H1 (cell line): ENCODE data around the gene GABRD. TPM values are rescaled to one million over a fixed set of nuclear protein-coding genes. Genes with fewer than 3 reads are reported as not detected.

ENCODE experiments used
- CTCF ChIA-PET: fragments of 300-600 bp; sonication (Branson Sonifier 250); formaldehyde crosslinking; loops from one replicate; lab custom pipeline; 2021; ENCODE audit not compliant: partially characterized antibody; lab: Charles Lee
- POLR2A ChIA-PET: fragments of 300-600 bp; sonication (Branson Sonifier 250); formaldehyde crosslinking; loops from one replicate; lab custom pipeline; 2021; ENCODE audit warnings: inconsistent platforms; ENCODE audit not compliant: partially characterized antibody; lab: Charles Lee
- DNase-seq, 2 experiments: peaks; one replicate each; pipeline versions ENCODE4 v3.0.0 to v3.0.0-alpha.2; 2010 to 2022; ENCODE audit warnings: low spot score in 2 of 2, low read depth in 1 of 2, mixed read lengths in 1 of 2
- FAIRE-seq: peaks from 2 replicates; lab custom pipeline; 2011; peaks lifted over from hg19 to GRCh38; lab: Jason Lieb, UNC
- H2AFZ ChIP-seq: 2 replicates; pipeline ENCODE4 v1.8.1; 2012; ENCODE audit warnings: low read length, inconsistent platforms
- H2AK5ac ChIP-seq: 2 replicates; pipeline ENCODE4 v1.6.1; 2013; ENCODE audit warnings: low read depth, low read length
- H2BK120ac ChIP-seq: replicated peaks from 2 replicates; pipeline ENCODE3; 2013; ENCODE audit warnings: low read depth, low read length, inconsistent platforms
- H2BK12ac ChIP-seq: 2 replicates; pipeline ENCODE4 v1.6.1; 2013; ENCODE audit warnings: low read depth, low read length
- H2BK15ac ChIP-seq: 2 replicates; pipeline ENCODE4 v1.6.1; 2013; ENCODE audit warnings: low read length
- H2BK20ac ChIP-seq: 2 replicates; pipeline ENCODE4 v1.6.1; 2013; ENCODE audit warnings: low read length
- H2BK5ac ChIP-seq: 2 replicates; pipeline ENCODE4 v1.6.1; 2013; ENCODE audit warnings: low read depth, low read length
- H3K14ac ChIP-seq: 2 replicates; pipeline ENCODE4 v1.6.1; 2013; ENCODE audit warnings: inconsistent platforms; ENCODE audit not compliant: insufficient read length
- H3K18ac ChIP-seq: 2 replicates; pipeline ENCODE4 v1.6.1; 2013; ENCODE audit warnings: low read length; ENCODE audit errors: extremely low read depth
- H3K23ac ChIP-seq: 2 replicates; pipeline ENCODE4 v1.6.1; 2013; ENCODE audit warnings: inconsistent platforms; ENCODE audit not compliant: insufficient read length
- H3K23me2 ChIP-seq: 2 replicates; pipeline ENCODE4 v1.6.1; 2013; ENCODE audit warnings: low read depth, low read length
- H3K27ac ChIP-seq: 2 replicates; pipeline ENCODE4 v1.6.1; 2011; ENCODE audit warnings: low read depth, low read length, inconsistent platforms
- H3K27me3 ChIP-seq, 4 experiments: replicated peaks in 1 of 4; 1 replicate in 1 of 4; 2 replicates in 3 of 4; pipeline versions ENCODE4 v1.6.1 to v1.8.1; 2011 to 2013; ENCODE audit warnings: low read length in 3 of 4, mild to moderate bottlenecking in 3 of 4, inconsistent platforms in 2 of 4, mixed read lengths in 2 of 4, moderate library complexity in 1 of 4; ENCODE audit not compliant: control insufficient read depth in 3 of 4, insufficient read depth in 3 of 4; ENCODE audit errors: extremely low read depth in 1 of 4
- H3K36me3 ChIP-seq, 4 experiments: 2 replicates each; pipeline versions ENCODE4 v1.6.1 to v1.8.1; 2011 to 2013; ENCODE audit warnings: mild to moderate bottlenecking in 4 of 4, low read length in 3 of 4, moderate library complexity in 2 of 4, control low read depth in 1 of 4, inconsistent platforms in 1 of 4; ENCODE audit not compliant: insufficient read depth in 4 of 4, control insufficient read depth in 2 of 4
- H3K4ac ChIP-seq: replicated peaks from 2 replicates; pipeline ENCODE3; 2013; ENCODE audit warnings: low read length, low read depth, mixed read lengths, inconsistent platforms; ENCODE audit not compliant: insufficient read length
- H3K4me1 ChIP-seq, 4 experiments: replicated peaks in 1 of 4; 1 replicate in 1 of 4; 2 replicates in 3 of 4; pipeline versions ENCODE4 v1.6.1 to v1.8.1; 2011 to 2013; ENCODE audit warnings: low read length in 3 of 4, inconsistent platforms in 2 of 4, mixed read lengths in 1 of 4; ENCODE audit not compliant: insufficient read depth in 4 of 4, control insufficient read depth in 3 of 4
- H3K4me2 ChIP-seq, 2 experiments: 2 replicates each; pipeline versions ENCODE4 v1.6.1 to v1.8.1; 2011 to 2013; ENCODE audit warnings: low read depth in 2 of 2, low read length in 2 of 2, control low read depth in 1 of 2, inconsistent platforms in 1 of 2, mild to moderate bottlenecking in 1 of 2; ENCODE audit not compliant: insufficient read depth in 1 of 2
- H3K4me3 ChIP-seq, 4 experiments: fragments of 200-600, 300-600 bp in 1 of 4; sonication (generic), shearing (Covaris generic), sonication (Bioruptor Twin) in 1 of 4; 2 replicates each; pipeline versions ENCODE4 v1.5.1 to v1.8.1; 2011 to 2016; ENCODE audit warnings: low read length in 4 of 4, low read depth in 3 of 4, control low read depth in 2 of 4, inconsistent platforms in 2 of 4, mild to moderate bottlenecking in 2 of 4, mixed read lengths in 1 of 4, moderate library complexity in 1 of 4; ENCODE audit not compliant: insufficient read depth in 2 of 4; ENCODE audit errors: extremely low read depth in 1 of 4
- H3K56ac ChIP-seq: replicated peaks from 2 replicates; pipeline ENCODE3; 2013; ENCODE audit warnings: low read depth, mild to moderate bottlenecking, mixed read lengths, low read length, inconsistent platforms; ENCODE audit not compliant: insufficient read length
- H3K79me1 ChIP-seq: 2 replicates; pipeline ENCODE4 v1.6.1; 2013; ENCODE audit warnings: low read depth, low read length, control low read depth
- H3K79me2 ChIP-seq, 2 experiments: 2 replicates each; pipeline versions ENCODE4 v1.6.1 to v1.8.1; 2012 to 2013; ENCODE audit warnings: low read length in 2 of 2, mild to moderate bottlenecking in 2 of 2, inconsistent platforms in 1 of 2; ENCODE audit not compliant: insufficient read depth in 2 of 2, control insufficient read depth in 1 of 2
- H3K9ac ChIP-seq, 4 experiments: replicated peaks in 1 of 4; 1 replicate in 1 of 4; 2 replicates in 3 of 4; pipeline versions ENCODE4 v1.6.1 to v1.8.1; 2011 to 2013; ENCODE audit warnings: low read depth in 3 of 4, low read length in 3 of 4, control low read depth in 2 of 4, mild to moderate bottlenecking in 2 of 4, moderate library complexity in 2 of 4, inconsistent platforms in 1 of 4; ENCODE audit errors: extremely low read depth in 1 of 4
- H3K9me3 ChIP-seq, 2 experiments: 2 replicates each; pipeline versions ENCODE4 v1.6.1 to v1.8.1; 2012 to 2013; ENCODE audit warnings: mild to moderate bottlenecking in 2 of 2, moderate library complexity in 2 of 2, control low read depth in 1 of 2, inconsistent platforms in 1 of 2, low read depth in 1 of 2, low read length in 1 of 2, mixed read lengths in 1 of 2; ENCODE audit not compliant: insufficient read depth in 2 of 2
- H4K20me1 ChIP-seq, 2 experiments: replicated peaks in 1 of 2; 2 replicates each; pipeline versions ENCODE3 to v1.8.1; 2011 to 2013; ENCODE audit warnings: inconsistent platforms in 2 of 2, low read length in 2 of 2, mild to moderate bottlenecking in 1 of 2; ENCODE audit not compliant: insufficient read depth in 2 of 2, control insufficient read depth in 1 of 2
- H4K5ac ChIP-seq: 2 replicates; pipeline ENCODE4 v1.6.1; 2013; ENCODE audit warnings: low read length, low read depth, mixed read lengths, inconsistent platforms; ENCODE audit not compliant: insufficient read length
- H4K8ac ChIP-seq: 2 replicates; pipeline ENCODE4 v1.8.0; 2013; ENCODE audit warnings: mild to moderate bottlenecking, moderate library complexity, low read length, inconsistent platforms; ENCODE audit not compliant: insufficient read depth; ENCODE audit errors: extremely low read depth
- H4K91ac ChIP-seq: replicated peaks from 2 replicates; pipeline ENCODE3; 2013; ENCODE audit warnings: low read length, mixed read lengths, inconsistent platforms; ENCODE audit not compliant: insufficient read length
- CBX5 ChIP-seq: fragments of 300-800, 300-1000 bp; sonication (generic); IDR thresholded peaks from 2 replicates; pipeline ENCODE4 v1.7.1; 2016; ENCODE audit warnings: antibody characterized with exemption, low read length, low read depth
- CEBPB ChIP-seq: IDR thresholded peaks from 2 replicates; pipeline ENCODE4 v1.6.1; 2012; ENCODE audit warnings: low read depth, low read length
- CTBP2 ChIP-seq: IDR thresholded peaks from 2 replicates; pipeline ENCODE4 v1.7.0; 2011; ENCODE audit warnings: borderline replicate concordance, mild to moderate bottlenecking, moderate library complexity, mixed read lengths, low read length; ENCODE audit not compliant: insufficient read depth, insufficient read length
- EZH2 ChIP-seq: fragments of 200-600 bp; sonication (generic); IDR thresholded peaks from 2 replicates; pipeline ENCODE4 v1.7.1; 2012; ENCODE audit warnings: low read depth, mild to moderate bottlenecking, moderate library complexity, low read length, inconsistent platforms; ENCODE audit not compliant: severe bottlenecking
- HDAC2 ChIP-seq, 2 experiments: fragments of 300-600 bp in 1 of 2; sonication (generic) in 1 of 2; IDR thresholded peaks; 2 replicates each; pipeline ENCODE4 v1.6.1; 2011 to 2012; ENCODE audit warnings: low read depth in 2 of 2, low read length in 2 of 2, mild to moderate bottlenecking in 2 of 2, moderate library complexity in 2 of 2, borderline replicate concordance in 1 of 2, inconsistent platforms in 1 of 2
- NRF1 ChIP-seq: IDR thresholded peaks from 2 replicates; pipeline ENCODE4 v1.6.1; 2011; ENCODE audit warnings: mild to moderate bottlenecking, low read depth, low read length, improper control_type of control experiment
- RAD21 ChIP-seq, 2 experiments: IDR thresholded peaks in 1 of 2; conservative IDR thresholded peaks in 1 of 2; 2 replicates each; pipeline ENCODE4 v1.6.1; 2011; ENCODE audit warnings: low read depth in 2 of 2, low read length in 2 of 2, improper control_type of control experiment in 1 of 2, inconsistent platforms in 1 of 2, mild to moderate bottlenecking in 1 of 2, moderate library complexity in 1 of 2
- SP2 ChIP-seq: IDR thresholded peaks from 2 replicates; pipeline ENCODE4 v1.6.1; 2012; ENCODE audit warnings: mild to moderate bottlenecking, low read length, inconsistent platforms
- SRF ChIP-seq: IDR thresholded peaks from 2 replicates; pipeline ENCODE4 v1.6.1; 2011; ENCODE audit warnings: mild to moderate bottlenecking, low read depth, low read length, moderate library complexity
- TBP ChIP-seq: IDR thresholded peaks from 2 replicates; pipeline ENCODE4 v1.6.1; 2011; ENCODE audit warnings: low read depth, low read length, improper control_type of control experiment
- TEAD4 ChIP-seq: IDR thresholded peaks from 2 replicates; pipeline ENCODE4 v1.6.1; 2012; ENCODE audit warnings: low read depth, low read length, inconsistent platforms, mixed read lengths
- USF2 ChIP-seq: IDR thresholded peaks from 2 replicates; pipeline ENCODE4 v1.6.1; 2011; ENCODE audit warnings: low read length, improper control_type of control experiment
- WGBS, 2 experiments: shearing (Covaris generic) in 1 of 2; methylation state at CpG; one replicate each; pipeline versions ENCODE4 v1.1.6 to v1.1.7; 2013 to 2015; ENCODE audit warnings: low lambda C conversion rate in 2 of 2, mixed read lengths in 2 of 2, inconsistent platforms in 1 of 2, low coverage in 1 of 2, missing lambda C conversion rate in 1 of 2; ENCODE audit not compliant: insufficient replicate concordance in 2 of 2, insufficient coverage in 1 of 2, insufficient read length in 1 of 2; ENCODE audit errors: extremely low coverage in 1 of 2, missing lambda C conversion rate in 1 of 2; 5-methylcytosine and 5-hydroxymethylcytosine counted together
- polyA plus RNA-seq, 7 experiments: library from polyadenylated mRNA; depleted of rRNA in 3 of 7; stranded (reverse) in 5 of 7; unstranded in 2 of 7; fragments of >200 nt in 5 of 7; fragments of 200-250 nt in 2 of 7; gene quantifications; 1 replicate in 5 of 7; 2 replicates in 1 of 7; 4 replicates in 1 of 7; pipeline versions ENCODE4 v1.2.1 to v1.2.3, GENCODE V29; 2011 to 2013; ENCODE audit warnings: missing spikeins in 2 of 7, mixed read lengths in 2 of 7
- total RNA-seq: library from RNA; stranded (reverse); fragmentation: NEBNext Ultra II Directional; extraction: Animal tissue kit (Norgen Biotek cat#: 25700); gene quantifications from 2 replicates; pipeline ENCODE4 v1.2.1, GENCODE V29; 2021

The GABRD gene
- total and polyA plus RNA-seq, 2 of the 8 experiments (the other 6 are each of a cell fraction or from before 2014, with no cell fraction given), result 1.8 to 3.0 TPM

- Histone ChIP-seq H3K79me1 (no peaks in the 10 kb centered on the region), H3K4me3 (no peak overlapping the region), H4K5ac (no peak overlapping the region), H3K4me1 (peaks cover 0 to 5% (median 2%) of the 10 kb centered on the region in 4 experiments; a peak in 6 of 7 replicates), H4K20me1 (peaks cover 0 to 3% of the 10 kb centered on the region in 2 experiments), H4K8ac (no peak overlapping the region), H2BK12ac (0 out of 2 replicates have a peak overlapping the region, but pooled peaks have one; percentile 63), H3K23ac (no peak overlapping the region), H3K56ac (no peak overlapping the region), H3K14ac (no peak overlapping the region), H2AK5ac (no peak overlapping the region), H3K27me3 (peaks cover 0 to 7% (median 0%) of the 10 kb centered on the region in 4 experiments; a peak in 3 of 7 replicates), H3K27ac (no peak overlapping the region), H2BK120ac (peak overlapping the region; percentile 54), H2AFZ (no peak overlapping the region), H3K79me2 (no peaks in the 10 kb centered on the region), H3K9me3 (no peaks in the 10 kb centered on the region), H2BK15ac (peak overlapping the region; percentile 84; the same call in 1 of the 2 replicates), H2BK5ac (peak overlapping the region; percentile 63; the same call in 1 of the 2 replicates), H3K9ac (no peak overlapping the region), H3K36me3 (no peaks in the 10 kb centered on the region), H3K4ac (peak overlapping the region; percentile 23), H3K23me2 (no peaks in the 10 kb centered on the region; the same call in 1 of the 2 replicates), H4K91ac (peak overlapping the region; percentile 89), H3K18ac (no peak overlapping the region), H2BK20ac (no peak overlapping the region), H3K4me2 (no peak overlapping the region)
- POLR2A ChIA-PET, result no interaction called here
- DNase-seq (no peak), FAIRE-seq (no peak)
- 85% methylated on average over 4 of the region's 4 CpGs; no CpG with 5 or more reads in 1 of the 2 experiments for WGBS, 2 experiments
- CTCF ChIA-PET, result interaction anchor here (0.6 to 8.8 kb wide), 8 partner anchors 10 to 133 kb away, joined by 3 to 249 read pairs (median 16); no protein-coding TSS in a partner anchor
- TF ChIP-seq TEAD4 (no peak), SP2 (no peak), SRF (no peak), CBX5 (no peak), CEBPB (no peak), RAD21 (IDR thresholded peaks at IDR 0.05 in 1 of 2, conservative IDR thresholded peaks at IDR 0.05 in 1 of 2; ENCODE audit: low read depth in 2 of 2, low read length in 2 of 2) (no peak), NRF1 (no peak), HDAC2 (IDR thresholded peaks at IDR 0.05; ENCODE audit: borderline replicate concordance in 1 of 2, low read depth in 2 of 2, low read length in 2 of 2) (no peak), USF2 (no peak), TBP (no peak), CTBP2 (no peak), EZH2 (no peak)
Observed at GRCh38 chr1:2041887-2042286, 22.7 kb downstream of the GABRD start.
